AG04449 (cell line): Measurements from ENCODE around the gene KANSL1.

Experiments
- CTCF ChIA-PET: fragments of 350-600 bp; formaldehyde crosslinking; extraction: SDS; loops from one replicate; lab custom pipeline; 2021; ENCODE audit warnings: antibody characterized with exemption; lab: Yijun Ruan, JAX
- POLR2A ChIA-PET: fragments of 400-600, 350-600 bp; formaldehyde crosslinking; extraction: SDS; loops from one replicate; lab custom pipeline; 2020; ENCODE audit warnings: antibody characterized with exemption, inconsistent platforms; lab: Yijun Ruan, JAX
- DNase-seq: peaks from one replicate; pipeline ENCODE4 v3.0.0-alpha.2; 2010; ENCODE audit warnings: low read depth, low spot score
- H3K4me3 ChIP-seq: 2 replicates; pipeline ENCODE4 v1.5.1; 2011; ENCODE audit warnings: low read depth, mild to moderate bottlenecking, control low read depth, low read length
- CTCF ChIP-seq: IDR thresholded peaks from one replicate; pipeline ENCODE4 v1.5.1; 2011; ENCODE audit warnings: mild to moderate bottlenecking, moderate library complexity, low read length, control low read depth, inconsistent platforms; ENCODE audit not compliant: insufficient read depth; ENCODE audit errors: missing control alignments

KANSL1 gene

DNA sequence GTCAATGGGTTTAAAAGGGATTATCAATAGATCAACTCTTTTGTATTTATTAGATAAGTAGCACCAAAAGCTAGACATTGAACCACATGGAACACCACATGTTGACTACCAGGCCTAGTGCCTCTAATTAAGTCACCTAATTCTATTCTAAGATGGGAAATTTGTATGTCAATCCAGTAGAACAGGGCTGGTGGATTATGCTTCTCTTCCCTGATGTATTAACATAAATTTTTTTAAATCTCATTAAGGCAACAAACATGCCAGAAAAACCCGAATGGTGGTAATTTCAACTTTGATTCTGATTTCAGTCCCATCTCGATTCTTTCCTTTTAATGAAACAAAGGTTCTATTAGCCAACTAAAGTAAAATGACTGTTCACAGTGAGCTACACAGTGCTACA is 92.6 kb downstream of the KANSL1 start:
- ChIA-PET POLR2A (no interaction called here), CTCF (interaction anchor here (0.9 to 1.5 kb wide), 3 partner anchors 8 to 92 kb away, joined by 3 to 4 read pairs (median 4); partner anchors contain the start of gene KANSL1)
- H3K4me3 ChIP-seq: no peak overlapping the region
- no peak for DNase-seq
- TF ChIP-seq CTCF: no peak

GRCh38 chr17:46099865-46100264 is 93.4 kb downstream of the KANSL1 start:
- TF ChIP-seq CTCF: no peak
- POLR2A ChIA-PET: no interaction called here
- H3K4me3 ChIP-seq: no peak overlapping the region
- CTCF ChIA-PET: interaction anchor here (0.9 to 1.0 kb wide), 2 partner anchors 9 to 93 kb away, joined by 3 to 4 read pairs; partner anchors contain the start of gene KANSL1
- DNase-seq: no peak

- ChIA-PET CTCF (no interaction called here), POLR2A (no interaction called here)
- no peak for DNase-seq
Measured at GRCh38 chr17:46097497-46097896, 95.7 kb downstream of the KANSL1 start.

DNA sequence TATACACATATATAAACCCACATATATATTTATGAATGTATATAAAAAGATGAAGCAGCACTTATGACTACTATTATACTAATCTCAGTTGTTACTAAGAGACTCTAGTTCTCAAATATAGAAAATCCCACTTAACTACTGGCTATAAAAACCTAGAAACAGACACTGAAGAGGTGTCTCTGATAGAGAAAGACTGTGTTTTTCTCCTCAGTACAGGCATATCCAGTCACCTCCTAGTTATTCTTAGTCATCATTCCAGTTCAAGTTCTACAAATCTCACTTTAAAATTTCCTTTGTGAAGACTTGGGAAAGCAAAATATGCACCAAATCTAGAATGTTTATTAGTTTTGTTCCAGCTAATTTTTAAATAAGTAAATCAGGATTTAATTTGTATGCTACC is 100.2 kb downstream of the KANSL1 start:
- no peak overlapping the region for H3K4me3 ChIP-seq
- CTCF ChIA-PET: interaction anchor here (1.2 to 1.4 kb wide), 2 partner anchors 10 to 101 kb away, joined by 3 to 4 read pairs; no protein-coding TSS in a partner anchor
- DNase-seq: no peak
- TF ChIP-seq CTCF: no peak
- POLR2A ChIA-PET: no interaction called here

More at GRCh38 chr17:46097497-46097896, 95.7 kb downstream of the KANSL1 start:
- no peak overlapping the region for H3K4me3 ChIP-seq
- TF ChIP-seq CTCF: no peak

- H3K4me3 ChIP-seq: no peak overlapping the region
- DNase-seq: no peak
- ChIA-PET CTCF (interaction anchor here (1.5 to 2.1 kb wide), 2 partner anchors 10 to 102 kb away, joined by 4 to 5 read pairs; partner anchors contain the start of gene KANSL1), POLR2A (no interaction called here)
- TF ChIP-seq CTCF: no peak
Measured at GRCh38 chr17:46090871-46091270, 102.4 kb downstream of the KANSL1 start.

DNA sequence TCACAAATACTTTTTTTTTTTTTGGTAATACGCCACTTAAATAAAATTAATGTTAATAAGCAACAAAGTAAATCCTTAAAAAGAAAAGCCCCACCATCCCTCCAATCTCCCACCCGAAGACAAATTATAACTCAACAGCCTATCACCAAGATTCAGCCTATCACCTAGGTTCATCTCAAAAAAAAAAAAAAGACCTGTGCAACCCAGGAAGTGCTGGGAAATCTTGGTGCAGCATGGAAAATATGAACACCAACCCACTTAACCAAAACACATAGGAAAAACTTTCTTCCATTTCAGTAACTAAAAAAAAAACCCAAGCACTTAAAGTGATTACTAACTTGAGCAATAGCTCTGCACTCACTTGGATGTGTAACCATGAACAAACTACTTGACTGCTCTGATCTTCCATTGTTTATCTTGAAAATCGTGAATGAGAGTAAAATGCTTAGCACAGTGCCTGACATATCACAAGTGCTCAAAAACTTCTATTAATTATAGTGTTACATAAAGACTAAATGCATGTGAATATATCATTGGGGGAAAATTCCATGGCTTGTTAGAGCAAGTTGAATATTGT is 103.8 kb downstream of the KANSL1 start:
- CTCF ChIA-PET: interaction anchor here (0.9 to 2.2 kb wide), 2 partner anchors 10 to 11 kb away, joined by 3 to 6 read pairs; no protein-coding TSS in a partner anchor

More for the DNA sequence above, 103.8 kb downstream of the KANSL1 start:
- no peak overlapping the region for H3K4me3 ChIP-seq
- DNase-seq: no peak
- POLR2A ChIA-PET: no interaction called here
- TF ChIP-seq CTCF: no peak
